HepG2 (cell line): ENCODE measurements around the gene SCRT2. TPM values are rescaled to one million over a fixed set of nuclear protein-coding genes. Genes with fewer than 3 reads are reported as not detected.

Experiments used
- ATAC-seq: fragments of 200-7000 bp; cut with Tn5 transposase; 3 replicates; pipeline ENCODE4 v1.9.1; 2020; ENCODE audit warnings: mild to moderate bottlenecking, moderate library complexity
- BruUV-seq: library from RNA; stranded (reverse); fragments of 400-500 nt; replicated peaks from 2 replicates; lab custom pipeline; 2021; lab: Mats Ljungman, UMichigan
- CTCF ChIA-PET: fragments of 300-600 bp; formaldehyde crosslinking; extraction: SDS; loops from one replicate; lab custom pipeline; 2021; ENCODE audit warnings: low total read pairs, inconsistent platforms, low intra/inter-chr PET ratio; lab: Yijun Ruan, JAX
- POLR2A ChIA-PET: fragments of 350-600 bp; sonication (Branson Sonifier 250); formaldehyde crosslinking; loops from one replicate; lab custom pipeline; 2020; ENCODE audit warnings: antibody characterized with exemption, inconsistent platforms; lab: Yijun Ruan, JAX
- DNase-seq: peaks from one replicate; pipeline ENCODE4 v3.0.0-alpha.2; 2015; ENCODE audit warnings: low spot score
- FAIRE-seq: peaks from 3 replicates; lab custom pipeline; 2011; peaks lifted over from hg19 to GRCh38; lab: Jason Lieb, UNC
- H2AFZ ChIP-seq: one replicate; pipeline ENCODE4 v1.6.1; 2011; ENCODE audit warnings: low read length, inconsistent platforms
- H3K27ac ChIP-seq: fragments of 300-600 bp; 3 replicates; pipeline ENCODE4 v1.8.0; 2011; ENCODE audit warnings: mixed run types, mild to moderate bottlenecking, mixed read lengths, low read length, inconsistent platforms; ENCODE audit not compliant: insufficient read depth; ENCODE audit errors: extremely low read length
- H3K27me3 ChIP-seq, 2 experiments: fragments of 200-600 bp in 1 of 2; 2 replicates in 1 of 2; 3 replicates in 1 of 2; pipeline versions ENCODE4 v1.6.0 to v1.8.0; 2011; ENCODE audit warnings: low read length in 2 of 2, mild to moderate bottlenecking in 2 of 2, moderate library complexity in 2 of 2, inconsistent platforms in 1 of 2; ENCODE audit not compliant: insufficient read depth in 2 of 2, control insufficient read depth in 1 of 2
- H3K36me3 ChIP-seq, 2 experiments: fragments of 200-600 bp in 1 of 2; replicated peaks in 1 of 2; 2 replicates in 1 of 2; 3 replicates in 1 of 2; pipeline versions ENCODE4 v1.5.1 to v1.8.0; 2011; ENCODE audit warnings: low read length in 2 of 2, inconsistent platforms in 1 of 2; ENCODE audit not compliant: insufficient read depth in 2 of 2, control insufficient read depth in 1 of 2
- H3K4me1 ChIP-seq: 2 replicates; pipeline ENCODE4 v1.5.1; 2012; ENCODE audit warnings: low read length, inconsistent platforms; ENCODE audit not compliant: insufficient read depth
- H3K4me2 ChIP-seq: 2 replicates; pipeline ENCODE4 v1.6.0; 2011; ENCODE audit warnings: low read depth, low read length, inconsistent platforms
- H3K4me3 ChIP-seq, 3 experiments: fragments of 200-600 bp in 1 of 3; sonication (generic), shearing (Covaris generic) in 1 of 3; replicated peaks in 1 of 3; 2 replicates each; pipeline ENCODE4 v1.5.1; 2011 to 2016; ENCODE audit warnings: low read length in 3 of 3, inconsistent platforms in 2 of 3, low read depth in 2 of 3, mild to moderate bottlenecking in 2 of 3, control low read depth in 1 of 3, mixed read lengths in 1 of 3; ENCODE audit not compliant: insufficient read depth in 1 of 3
- H3K79me2 ChIP-seq: one replicate; pipeline ENCODE4 v1.6.1; 2011; ENCODE audit warnings: low read length, inconsistent platforms; ENCODE audit not compliant: insufficient read depth
- H3K9ac ChIP-seq: 2 replicates; pipeline ENCODE4 v1.6.0; 2011; ENCODE audit warnings: mild to moderate bottlenecking, low read depth, low read length, inconsistent platforms; ENCODE audit not compliant: insufficient read depth
- H3K9me3 ChIP-seq: 2 replicates; pipeline ENCODE4 v1.5.1; 2012; ENCODE audit warnings: mild to moderate bottlenecking, low read length
- H4K20me1 ChIP-seq: 2 replicates; pipeline ENCODE4 v1.6.0; 2011; ENCODE audit warnings: inconsistent platforms, mild to moderate bottlenecking, low read length, moderate library complexity; ENCODE audit not compliant: insufficient read depth
- AGO2 ChIP-seq: fragments of 200-400 bp; formaldehyde crosslinking; optimal IDR thresholded peaks from 2 replicates; pipeline ENCODE3; 2017; ENCODE audit warnings: mild to moderate bottlenecking, low read depth, low read length, moderate library complexity
- CEBPB ChIP-seq: IDR thresholded peaks from 2 replicates; pipeline ENCODE4 v1.6.1; 2011; ENCODE audit warnings: low read depth, low read length, improper control_type of control experiment, borderline replicate concordance
- GABPA ChIP-seq, 2 experiments: IDR thresholded peaks; 2 replicates each; pipeline ENCODE4 v1.6.1; 2011 to 2016; ENCODE audit warnings: low read depth in 2 of 2, low read length in 1 of 2, missing biosample characterization in 1 of 2, missing genetic modification characterization in 1 of 2
- NBN ChIP-seq: fragments of 450-650 bp; conservative IDR thresholded peaks from 2 replicates; pipeline ENCODE4 v1.6.1; 2017
- PHF20 ChIP-seq: sonication (generic); formaldehyde crosslinking; IDR thresholded peaks from 2 replicates; pipeline ENCODE4 v1.5.0; 2020; ENCODE audit warnings: mild to moderate bottlenecking, missing genetic modification reagents
- SKIL ChIP-seq: sonication (generic); formaldehyde crosslinking; IDR thresholded peaks from 2 replicates; pipeline ENCODE4 v1.8.0; 2022; ENCODE audit warnings: missing genetic modification reagents, mild to moderate bottlenecking, moderate library complexity, borderline replicate concordance
- ZBTB14 ChIP-seq: sonication (generic); formaldehyde crosslinking; IDR thresholded peaks from 2 replicates; pipeline ENCODE4 v1.4.0; 2020; ENCODE audit warnings: missing genetic modification reagents
- ZEB1 ChIP-seq: IDR thresholded peaks from 2 replicates; pipeline ENCODE4 v1.6.1; 2012; ENCODE audit warnings: mild to moderate bottlenecking, low read depth, inconsistent platforms; ENCODE audit not compliant: insufficient replicate concordance
- ZNF788 ChIP-seq: sonication (generic); formaldehyde crosslinking; IDR thresholded peaks from 2 replicates; pipeline ENCODE4 v1.5.0; 2020; ENCODE audit warnings: mild to moderate bottlenecking, missing genetic modification reagents, borderline replicate concordance
- whole genome bisulfite sequencing: methylation state at CpG from one replicate; pipeline ENCODE4 v1.1.6; 2017; ENCODE audit warnings: low lambda C conversion rate; 5-methylcytosine and 5-hydroxymethylcytosine counted together
- in situ Hi-C: cut with HindIII; loops from 2 replicates; pipeline ENCODE4 v1.10.0; 2017; ENCODE audit warnings: low pct_unique_long_range_greater_than_20kb; ENCODE audit not compliant: extremely low pct_ligation_motif_present
- intact Hi-C: fragments of 100-400 bp; cut with micrococcal nuclease; formaldehyde crosslinking; loops from one replicate; pipeline ENCODE4 v1.10.0; 2022; ENCODE audit not compliant: unreplicated experiment
- polyA plus RNA-seq, 8 experiments: library from polyadenylated mRNA; depleted of rRNA in 3 of 8; stranded (reverse) in 7 of 8; unstranded in 1 of 8; fragments of >200 nt; fragmentation: Illumina TruSeq in 4 of 8; extraction: Trizol in 4 of 8; gene quantifications; 2 replicates each; pipeline versions ENCODE4 v1.2.1 to v1.2.3, GENCODE V29; 2011 to 2016; ENCODE audit warnings: low read depth in 4 of 8, missing spikeins in 1 of 8, mixed read lengths in 1 of 8; ENCODE audit not compliant: insufficient read depth in 1 of 8
- total RNA-seq, 5 experiments: library from RNA; depleted of rRNA; stranded (reverse); fragments of >200 nt; fragmentation: Illumina TruSeq; extraction: Trizol; gene quantifications; 2 replicates each; pipeline ENCODE4 v1.2.3, GENCODE V29; 2016; ENCODE audit warnings: low read depth in 1 of 5
- TF ChIP-seq, protein P1 (sequence below): sonication (generic); formaldehyde crosslinking; IDR thresholded peaks from 2 replicates; pipeline ENCODE4 v1.5.0; 2020; ENCODE audit warnings: missing genetic modification reagents
- TF ChIP-seq, protein P2 (sequence below): fragments of 450-650 bp; IDR thresholded peaks from 2 replicates; pipeline ENCODE4 v1.6.1; 2016

Gene SCRT2
- total and polyA plus RNA-seq, 2 of the 13 experiments (the other 11 are each of a cell fraction or from before 2014, with no cell fraction given) = not detected

DNA sequence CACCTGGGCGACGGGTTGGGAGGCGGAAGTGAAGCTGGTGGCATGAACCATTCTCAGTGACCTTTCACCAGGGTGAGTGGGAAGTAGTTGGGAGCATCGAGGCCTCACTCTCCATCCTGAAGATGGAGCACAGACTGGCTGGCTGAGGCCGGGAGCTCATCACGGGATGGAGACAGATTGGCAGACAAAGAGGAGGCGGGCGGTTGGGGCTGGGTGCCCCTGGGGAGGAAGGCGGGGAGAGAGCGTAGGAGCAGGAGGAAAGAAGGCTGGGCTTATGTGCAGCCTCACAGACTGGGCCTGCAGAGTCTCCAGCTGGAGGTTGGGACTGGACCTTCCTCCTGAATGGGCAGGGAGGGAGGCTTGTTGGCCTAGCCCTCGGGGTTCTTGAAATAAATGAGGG is 44.2 kb upstream of the SCRT2 start:
- CTCF ChIA-PET = no interaction called here
- no peak overlapping the region for H3K4me2 ChIP-seq

GRCh38 chr20:719068-719467 is 43.5 kb upstream of the SCRT2 start:
- intact Hi-C loops = no loop called here
- Histone ChIP-seq H3K9ac (no peak overlapping the region), H3K27me3 (peaks cover 7 to 54% of the 10 kb centered on the region in 2 experiments; a peak in 3 of 5 replicates), H3K27ac (no peak overlapping the region), H3K4me1 (no peaks in the 10 kb centered on the region), H3K4me3 (no peak overlapping the region), H4K20me1 (no peaks in the 10 kb centered on the region; the same call in 1 of the 2 replicates), H3K4me2 (no peak overlapping the region), H3K79me2 (no peaks in the 10 kb centered on the region), H3K36me3 (no peaks in the 10 kb centered on the region), H3K9me3 (no peaks in the 10 kb centered on the region), H2AFZ (no peak overlapping the region)
- FAIRE-seq = no peak
- BruUV-seq = no TSS peak
- DNase-seq = no peak
- 5% methylated on average over 5 of the region's 5 CpGs for whole genome bisulfite sequencing
- ATAC-seq = no peak
- TF ChIP-seq ZNF788 (CRISPR knock-in tag) (no peak), NBN (no peak), PHF20 (CRISPR knock-in tag) (no peak), CEBPB (no peak), AGO2 (no peak), ZBTB14 (no peak), SKIL (no peak)
- TF ChIP-seq, protein P1, sequence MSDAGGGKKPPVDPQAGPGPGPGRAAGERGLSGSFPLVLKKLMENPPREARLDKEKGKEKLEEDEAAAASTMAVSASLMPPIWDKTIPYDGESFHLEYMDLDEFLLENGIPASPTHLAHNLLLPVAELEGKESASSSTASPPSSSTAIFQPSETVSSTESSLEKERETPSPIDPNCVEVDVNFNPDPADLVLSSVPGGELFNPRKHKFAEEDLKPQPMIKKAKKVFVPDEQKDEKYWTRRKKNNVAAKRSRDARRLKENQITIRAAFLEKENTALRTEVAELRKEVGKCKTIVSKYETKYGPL = no peak
- TF ChIP-seq, protein P2, sequence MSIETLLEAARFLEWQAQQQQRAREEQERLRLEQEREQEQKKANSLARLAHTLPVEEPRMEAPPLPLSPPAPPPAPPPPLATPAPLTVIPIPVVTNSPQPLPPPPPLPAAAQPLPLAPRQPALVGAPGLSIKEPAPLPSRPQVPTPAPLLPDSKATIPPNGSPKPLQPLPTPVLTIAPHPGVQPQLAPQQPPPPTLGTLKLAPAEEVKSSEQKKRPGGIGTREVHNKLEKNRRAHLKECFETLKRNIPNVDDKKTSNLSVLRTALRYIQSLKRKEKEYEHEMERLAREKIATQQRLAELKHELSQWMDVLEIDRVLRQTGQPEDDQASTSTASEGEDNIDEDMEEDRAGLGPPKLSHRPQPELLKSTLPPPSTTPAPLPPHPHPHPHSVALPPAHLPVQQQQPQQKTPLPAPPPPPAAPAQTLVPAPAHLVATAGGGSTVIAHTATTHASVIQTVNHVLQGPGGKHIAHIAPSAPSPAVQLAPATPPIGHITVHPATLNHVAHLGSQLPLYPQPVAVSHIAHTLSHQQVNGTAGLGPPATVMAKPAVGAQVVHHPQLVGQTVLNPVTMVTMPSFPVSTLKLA = peak; percentile 91
- in situ Hi-C loops = no loop called here
- POLR2A ChIA-PET = no interaction called here
- CTCF ChIA-PET = no interaction called here

More for the DNA sequence above, 44.2 kb upstream of the SCRT2 start:
- no peaks in the 10 kb centered on the region for H3K36me3 ChIP-seq
- no TSS peak for BruUV-seq
- peaks cover 7 to 58% of the 10 kb centered on the region in 2 experiments; a peak in 3 of 5 replicates for H3K27me3 ChIP-seq
- ATAC-seq (no peak), DNase-seq (no peak), FAIRE-seq (no peak)
- H3K27ac ChIP-seq = no peak overlapping the region
- in situ Hi-C loops (no loop called here), intact Hi-C loops (no loop called here)
- POLR2A ChIA-PET = no interaction called here
- H2AFZ ChIP-seq = no peak overlapping the region
- H3K4me3 ChIP-seq = no peak overlapping the region
- H4K20me1 ChIP-seq = no peaks in the 10 kb centered on the region; the same call in 1 of the 2 replicates
- H3K9me3 ChIP-seq = no peaks in the 10 kb centered on the region
- no peaks in the 10 kb centered on the region for H3K4me1 ChIP-seq
- TF ChIP-seq ZEB1 (no peak), GABPA (IDR thresholded peaks at IDR 0.05; ENCODE audit: low read depth, low read length) (peak; percentile 16; the same call in 1 of the 2 replicates), GABPA (CRISPR knock-in tag; IDR thresholded peaks at IDR 0.05; ENCODE audit: low read depth) (no peak)
- no peaks in the 10 kb centered on the region for H3K79me2 ChIP-seq
- WGBS = 8% methylated on average over 11 of the region's 11 CpGs
- H3K9ac ChIP-seq = no peak overlapping the region
